Stimulated activated CD4-positive, alpha-beta T cell treated with anti-CD3 and anti-CD28 coated beads, TNF-alpha, amount 100 ng/mL, for 24 hours (primary cell): Measurements from ENCODE around the gene BACE1.
"Not testable (repeated sequence)": the region's sequence is repeated elsewhere in the genome, so short reads cannot be mapped to it uniquely, and the experiment has no call there.

ENCODE experiments used
- DNase-seq, 3 experiments: peaks; one replicate each; pipeline ENCODE4 v3.0.0-alpha.2; 2020; ENCODE audit warnings: low read depth in 3 of 3

Gene BACE1

GRCh38 chr11:117316197-117316961 is at the start of gene BACE1:
Gene BACE1, minus strand, starts transcription at chr11:117316256. Its CDS starts 461 bp downstream, at chr11:117315795.
- DNase-seq: peak in 2 of 3 experiments; percentile 3 to 13

- no peak for DNase-seq
Measured at GRCh38 chr11:117361432-117361831, 45.4 kb upstream of the BACE1 start.

GRCh38 chr11:117356126-117356890 is 40.3 kb upstream of the BACE1 start:
- no peak for DNase-seq

- no peak for DNase-seq
Measured at GRCh38 chr11:117354550-117354949, 38.5 kb upstream of the BACE1 start.

GRCh38 chr11:117345039-117345438 is 29.0 kb upstream of the BACE1 start:
- DNase-seq: no peak

GRCh38 chr11:117337076-117337475 is 21.0 kb upstream of the BACE1 start:
- no peak for DNase-seq

- DNase-seq: no peak
Measured at GRCh38 chr11:117335399-117335798, 19.3 kb upstream of the BACE1 start.

GRCh38 chr11:117334896-117335295 is 18.8 kb upstream of the BACE1 start:
- no peak for DNase-seq

GRCh38 chr11:117333917-117334316 is 17.9 kb upstream of the BACE1 start:
- no peak for DNase-seq

- DNase-seq: no peak
Measured at GRCh38 chr11:117332843-117333242, 16.8 kb upstream of the BACE1 start.

GRCh38 chr11:117328375-117329010 is 12.4 kb upstream of the BACE1 start:
- no peak for DNase-seq

- DNase-seq: peak; percentile 86 to 94 (median 90)
Measured at GRCh38 chr11:117327567-117328374, 11.7 kb upstream of the BACE1 start, which contains the start of gene CEP164. Gene CEP164, plus strand, starts transcription at chr11:117327854. Its CDS starts 10,733 bp downstream, at chr11:117338587.

- DNase-seq: not testable (repeated sequence)
Measured at GRCh38 chr11:117327255-117327566, 11.2 kb upstream of the BACE1 start.

GRCh38 chr11:117319214-117319840 is 3.3 kb upstream of the BACE1 start:
- DNase-seq: no peak

GRCh38 chr11:117318738-117319137 is 2.7 kb upstream of the BACE1 start:
- no peak for DNase-seq

GRCh38 chr11:117315285-117316196 is 515 bp downstream of the BACE1 start:
- peak in 1 of 3 experiments; percentile 11 for DNase-seq

GRCh38 chr11:117314840-117315239 is 1.2 kb downstream of the BACE1 start:
- DNase-seq: no peak

- no peak for DNase-seq
Measured at GRCh38 chr11:117313828-117314768, 2.0 kb downstream of the BACE1 start.

- no peak for DNase-seq
Measured at GRCh38 chr11:117313091-117313490, 3.0 kb downstream of the BACE1 start.
